HG02588 (cell line): ENCODE measurements around the gene TCF4.

Experiments
- ATAC-seq: cut with Tn5 transposase; IDR thresholded peaks from one replicate; pipeline ENCODE4 v1.9.1; 2021; ENCODE audit warnings: mild to moderate bottlenecking, moderate library complexity; ENCODE audit not compliant: unreplicated experiment

The TCF4 gene

GRCh38 chr18:55508651-55509050, 79.3 kb downstream of the TCF4 start:
- no peak for ATAC-seq

- ATAC-seq, result no peak
Observed at GRCh38 chr18:55506074-55506473, 81.9 kb downstream of the TCF4 start.

DNA sequence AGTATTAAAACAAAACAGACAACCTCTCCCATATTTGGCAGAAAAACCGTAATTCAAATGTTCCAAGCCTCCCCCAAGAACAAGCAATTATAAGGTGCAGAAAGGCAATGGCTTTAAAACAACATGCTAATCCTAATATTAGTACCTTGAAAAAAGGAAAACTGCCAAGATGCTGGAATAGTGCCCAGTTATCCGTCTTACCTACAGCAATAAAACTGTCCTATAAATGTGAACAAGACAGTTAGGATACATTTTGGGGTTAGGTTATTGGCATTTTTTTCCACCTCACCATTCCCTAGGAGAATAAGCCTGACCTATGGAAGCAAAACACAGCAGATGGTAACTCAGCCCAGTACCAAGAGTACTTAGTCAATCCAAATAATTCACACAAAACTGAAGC, 83.2 kb downstream of the TCF4 start:
- no peak for ATAC-seq

DNA sequence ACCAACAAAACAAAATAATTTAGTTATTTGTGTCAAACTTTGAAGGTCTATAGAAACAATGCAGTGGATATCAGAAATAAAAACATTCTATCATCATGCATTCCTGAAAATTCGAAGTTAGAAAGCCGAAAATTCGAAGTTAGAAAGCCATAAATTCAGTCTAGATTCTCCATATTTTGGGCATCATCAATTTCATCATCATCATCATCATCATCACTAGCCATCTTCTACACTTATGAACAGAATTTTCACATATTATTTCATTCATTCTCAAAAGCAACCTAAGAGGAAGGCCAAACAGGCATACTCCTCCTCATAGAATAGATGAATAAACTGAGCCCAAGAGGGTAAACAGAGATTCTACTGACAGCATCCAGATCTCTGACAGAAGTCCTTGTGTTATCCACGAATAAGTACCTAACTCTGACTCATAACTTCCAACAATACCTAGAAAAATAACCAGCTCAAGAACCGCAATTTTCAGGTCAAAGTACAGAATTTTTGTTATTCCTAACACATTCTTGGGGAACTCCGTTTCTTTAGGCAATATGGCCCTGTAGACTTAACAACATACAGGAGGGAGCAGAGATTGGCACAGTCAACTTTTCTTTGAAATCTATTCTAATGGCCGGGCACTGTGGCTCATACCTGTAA, 84.7 kb downstream of the TCF4 start:
- ATAC-seq, result no peak

DNA sequence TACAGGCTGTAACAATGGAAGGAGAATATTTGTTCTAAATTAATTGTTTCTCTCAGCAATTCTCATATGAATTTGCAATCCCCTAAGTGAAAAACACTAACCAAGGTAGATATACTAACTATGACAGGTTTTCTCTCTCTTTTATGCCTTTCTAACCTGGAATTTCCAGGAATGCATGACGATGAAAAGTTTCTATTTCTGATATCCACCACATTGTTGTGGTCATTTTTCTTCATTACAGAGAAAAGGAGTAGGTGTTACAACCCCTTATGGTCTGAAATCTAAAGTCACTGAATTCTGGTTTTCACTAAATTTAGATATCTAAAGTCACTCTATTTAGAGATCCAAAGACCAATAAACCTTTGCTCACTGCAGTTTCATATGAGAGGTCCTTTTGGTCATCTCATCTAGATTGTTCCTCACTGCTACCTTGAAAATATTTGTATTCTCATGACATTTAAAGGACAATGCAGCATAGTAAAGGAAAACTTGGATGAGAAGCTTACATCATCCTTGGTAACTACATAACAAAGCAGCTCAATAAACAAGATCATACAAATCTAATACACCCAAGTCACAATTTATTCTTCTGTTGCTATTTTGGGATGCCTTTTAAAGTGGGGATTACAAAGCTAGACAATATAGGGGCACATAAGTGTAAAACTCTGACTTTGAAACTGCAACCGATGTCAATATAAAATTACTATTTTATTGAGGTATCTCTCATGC, 85.8 kb downstream of the TCF4 start:
- no peak for ATAC-seq

GRCh38 chr18:55501579-55501978, 86.4 kb downstream of the TCF4 start:
- no peak for ATAC-seq

- no peak for ATAC-seq
Observed at GRCh38 chr18:55500316-55501086, 87.5 kb downstream of the TCF4 start.

- no peak for ATAC-seq
Observed at GRCh38 chr18:55499526-55499925, 88.5 kb downstream of the TCF4 start.

- no peak for ATAC-seq
Observed at GRCh38 chr18:55497825-55498403, 90.1 kb downstream of the TCF4 start.

DNA sequence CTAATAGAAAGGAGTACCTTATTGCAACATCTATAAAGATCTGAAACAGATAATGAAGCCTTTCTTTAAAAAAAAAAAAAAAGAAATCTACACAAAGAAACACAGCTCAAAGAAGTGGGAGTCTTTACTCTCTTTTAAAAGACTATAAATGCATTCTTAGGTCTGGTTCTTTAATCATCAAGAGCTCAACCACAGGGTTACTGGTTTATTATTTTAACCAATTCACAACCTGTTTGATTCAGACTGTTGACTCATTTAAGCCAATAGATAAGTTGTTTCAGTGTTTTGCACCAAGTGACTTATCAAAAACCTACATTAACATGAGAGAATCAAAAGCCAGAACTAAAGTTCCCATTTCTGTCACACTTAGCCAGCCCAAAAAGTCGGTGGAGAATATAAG, 93.1 kb downstream of the TCF4 start:
- ATAC-seq, result no peak

DNA sequence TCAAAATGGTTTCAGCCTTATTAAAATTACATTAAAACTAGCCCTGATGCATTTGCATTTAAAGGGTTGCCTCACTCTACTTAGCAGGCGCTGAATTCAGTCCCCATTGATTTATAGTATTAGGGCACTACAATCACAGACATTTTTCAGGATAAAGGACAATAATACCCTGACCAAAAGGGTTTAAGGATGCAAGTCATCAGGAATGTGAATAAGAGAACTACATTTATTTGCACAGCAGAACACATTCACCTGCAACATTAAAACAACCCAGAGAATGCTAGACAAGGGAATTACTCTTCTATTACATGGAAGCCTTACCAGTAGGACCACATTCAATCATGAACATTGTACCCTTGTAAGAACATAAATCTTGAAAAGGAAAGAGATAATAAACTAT, 93.6 kb downstream of the TCF4 start:
- no peak for ATAC-seq

- no peak for ATAC-seq
Observed at GRCh38 chr18:55491616-55492015, 96.4 kb downstream of the TCF4 start.

GRCh38 chr18:55489034-55489986, 98.7 kb downstream of the TCF4 start:
- no peak for ATAC-seq

GRCh38 chr18:55488473-55488872, 99.5 kb downstream of the TCF4 start:
- ATAC-seq, result no peak

DNA sequence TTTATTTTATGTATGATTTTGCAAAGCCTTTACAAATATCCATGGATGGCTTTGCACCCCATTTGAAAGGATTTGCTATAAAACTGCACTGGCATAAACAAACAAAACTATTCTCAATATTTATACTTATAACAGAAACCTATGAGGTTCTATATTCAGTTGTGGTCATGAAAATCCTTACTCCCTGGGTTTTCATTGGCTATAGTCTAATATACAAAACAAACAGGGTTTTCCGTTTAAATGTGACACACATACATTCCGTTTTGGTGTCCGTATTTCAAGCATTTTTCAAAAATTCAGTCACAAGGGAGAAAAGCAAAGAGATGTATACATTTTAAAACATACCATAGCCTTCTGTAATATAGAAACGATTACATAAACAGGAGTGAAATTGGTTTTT, 100.0 kb downstream of the TCF4 start:
- no peak for ATAC-seq

DNA sequence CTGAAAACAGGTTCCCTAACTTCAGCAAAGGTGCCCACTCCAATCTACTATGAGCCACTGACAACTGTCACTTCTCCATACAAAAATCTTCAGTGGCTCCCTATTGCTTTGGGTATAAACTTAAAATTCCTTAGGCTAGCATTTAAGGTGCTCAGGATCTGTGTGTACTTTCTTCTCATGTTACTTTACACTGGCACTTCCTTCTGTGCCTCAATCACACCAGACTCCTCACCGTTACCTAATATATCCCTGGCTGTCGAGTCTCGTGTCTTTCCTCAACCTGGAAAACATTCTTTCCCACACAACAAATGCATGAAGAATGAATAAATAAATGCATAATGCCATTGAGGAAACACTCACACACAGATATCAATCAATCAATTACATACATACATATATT, 101.1 kb downstream of the TCF4 start:
- ATAC-seq, result no peak

DNA sequence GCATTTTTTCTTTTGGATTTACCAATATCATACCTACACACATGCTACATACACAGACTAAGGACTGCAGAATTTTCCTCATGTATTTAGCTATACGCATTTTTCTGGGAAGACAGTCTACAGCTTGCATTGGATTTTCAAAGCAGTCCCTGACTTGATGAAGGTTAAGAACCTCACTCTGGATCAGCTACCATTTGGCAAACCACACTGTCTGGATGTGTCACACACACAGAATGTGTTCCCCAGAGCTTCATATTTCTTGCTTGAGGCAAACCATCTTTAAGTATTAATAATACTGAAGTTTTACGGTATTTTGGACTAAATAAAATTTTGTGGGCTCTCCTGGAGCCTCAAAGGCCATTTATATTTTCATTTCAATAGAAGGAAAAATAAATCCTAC, 102.3 kb downstream of the TCF4 start:
- ATAC-seq, result no peak

GRCh38 chr18:55484773-55485172, 103.2 kb downstream of the TCF4 start:
- ATAC-seq, result no peak

- no peak for ATAC-seq
Observed at GRCh38 chr18:55483266-55483871, 104.6 kb downstream of the TCF4 start.
